NK-92 (cell line): ENCODE results near the gene G6PC2.
"Not testable (repeated sequence)": the region's sequence is repeated elsewhere in the genome, so short reads cannot be mapped to it uniquely, and the experiment has no call there.

Source experiments
- DNase-seq: peaks from one replicate; lab custom pipeline; 2025; ENCODE audit not compliant: unreplicated experiment; lab: John Stamatoyannopoulos, UW

Gene G6PC2, protein sequence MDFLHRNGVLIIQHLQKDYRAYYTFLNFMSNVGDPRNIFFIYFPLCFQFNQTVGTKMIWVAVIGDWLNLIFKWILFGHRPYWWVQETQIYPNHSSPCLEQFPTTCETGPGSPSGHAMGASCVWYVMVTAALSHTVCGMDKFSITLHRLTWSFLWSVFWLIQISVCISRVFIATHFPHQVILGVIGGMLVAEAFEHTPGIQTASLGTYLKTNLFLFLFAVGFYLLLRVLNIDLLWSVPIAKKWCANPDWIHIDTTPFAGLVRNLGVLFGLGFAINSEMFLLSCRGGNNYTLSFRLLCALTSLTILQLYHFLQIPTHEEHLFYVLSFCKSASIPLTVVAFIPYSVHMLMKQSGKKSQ

DNA sequence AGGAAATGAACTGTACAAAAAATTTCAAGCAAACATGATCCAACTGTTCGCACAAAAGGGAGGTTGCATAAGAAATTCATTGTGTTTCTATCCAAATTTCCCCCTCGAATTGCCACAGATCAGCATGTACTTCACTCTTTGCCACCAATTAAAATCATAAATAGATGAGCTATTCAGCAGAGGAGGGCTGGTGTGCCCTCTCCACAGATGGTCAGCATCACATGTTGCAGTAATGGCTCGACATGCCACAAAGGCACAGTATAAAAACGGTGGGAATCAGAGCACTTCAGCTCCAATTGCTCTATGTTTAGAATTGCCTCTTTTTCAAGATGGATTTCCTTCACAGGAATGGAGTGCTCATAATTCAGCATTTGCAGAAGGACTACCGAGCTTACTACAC lies at the start of gene G6PC2:
Gene G6PC2 (plus strand): TSS at position 289 of the 400 bp plus-strand sequence. CDS start 41 bp downstream, at position 330.
- DNase-seq: no peak

DNA sequence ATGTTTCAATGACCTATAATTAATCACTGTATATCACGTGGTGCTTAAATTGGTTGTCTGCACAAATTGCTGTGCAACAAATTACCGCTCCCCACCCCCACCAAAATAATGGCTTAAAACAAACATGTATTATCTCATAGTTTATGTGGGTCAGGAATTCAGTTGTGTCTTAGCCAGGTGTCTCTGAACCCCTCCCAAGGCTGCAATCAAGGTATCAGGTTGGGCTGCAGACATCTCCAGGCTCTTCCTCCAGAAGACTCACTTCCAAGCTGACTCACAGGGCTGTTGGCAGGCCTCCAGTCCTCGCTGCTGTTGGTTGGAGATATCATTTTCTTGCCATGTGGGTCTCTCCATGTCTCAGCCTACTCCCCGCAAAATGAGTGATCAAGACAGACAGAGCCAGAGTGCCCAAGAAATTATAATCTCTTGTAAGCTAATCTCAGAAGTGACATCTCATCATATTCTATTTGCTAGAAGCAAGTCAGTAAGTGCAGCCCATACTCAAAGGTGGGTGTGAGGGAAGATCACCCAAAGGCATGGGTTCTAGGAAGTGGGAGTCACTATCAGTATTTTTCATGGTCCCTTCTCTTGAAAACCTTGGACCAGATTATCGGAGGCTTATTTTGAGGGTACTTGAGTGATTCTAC lies 49.3 kb upstream of the G6PC2 start:
- DNase-seq: no peak

DNA sequence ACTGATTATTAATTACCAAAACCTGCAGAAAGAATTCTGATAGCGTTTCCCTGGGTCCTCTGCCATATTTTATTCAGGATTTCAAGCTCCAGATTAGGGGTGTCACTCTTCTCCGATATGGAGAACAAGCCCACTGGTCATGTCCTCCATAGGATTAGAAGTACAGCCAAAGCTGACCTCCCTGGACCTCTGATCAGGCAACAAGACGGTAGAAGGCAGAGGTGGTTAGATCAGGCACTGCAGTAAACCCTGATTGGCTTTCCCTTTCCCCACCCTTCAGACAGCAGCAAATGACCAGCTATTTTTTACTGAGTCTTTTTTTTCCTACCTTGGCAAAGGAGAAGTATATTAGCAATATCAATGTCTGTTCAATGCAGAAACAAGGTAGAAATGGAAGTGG lies 48.6 kb upstream of the G6PC2 start:
- no peak for DNase-seq

DNA sequence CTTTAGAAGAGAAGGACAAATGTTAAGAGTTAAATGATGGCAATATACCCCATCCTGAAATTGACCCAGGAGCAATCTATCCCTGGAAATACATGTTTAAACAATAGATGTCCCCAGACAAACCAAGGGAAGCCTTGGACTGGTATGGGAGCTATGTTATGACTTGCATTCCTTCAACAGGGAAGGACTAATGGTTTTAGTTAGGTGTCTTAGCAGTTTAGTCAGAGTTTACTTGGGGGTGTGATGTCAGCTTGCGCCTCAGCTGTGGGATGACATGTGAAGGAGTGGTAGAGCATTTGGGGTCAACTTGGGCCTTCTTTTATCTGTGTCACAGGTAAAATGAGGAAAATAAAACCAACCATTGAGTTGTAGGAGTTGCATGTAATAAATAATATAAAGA lies 47.6 kb upstream of the G6PC2 start:
- no peak for DNase-seq

DNA sequence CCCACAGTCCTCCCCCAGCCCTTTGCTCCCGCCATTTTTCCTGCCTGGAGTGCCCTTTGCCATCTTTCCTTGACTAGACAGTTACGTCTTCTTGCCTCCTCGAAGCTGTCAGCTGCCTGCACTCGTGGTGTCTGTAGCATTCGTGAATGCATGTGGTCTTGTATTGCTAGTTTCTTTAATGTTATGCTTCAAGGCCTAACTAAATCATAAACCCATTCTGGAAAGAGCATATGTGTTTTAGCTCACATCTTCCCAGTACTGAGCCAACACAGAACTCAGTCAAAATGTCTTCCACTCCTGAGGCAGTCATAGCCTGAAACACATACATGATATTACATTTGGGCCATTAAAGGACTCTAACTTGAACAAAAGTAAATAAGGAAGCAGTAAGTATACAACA lies 46.4 kb upstream of the G6PC2 start:
- DNase-seq: no peak

DNA sequence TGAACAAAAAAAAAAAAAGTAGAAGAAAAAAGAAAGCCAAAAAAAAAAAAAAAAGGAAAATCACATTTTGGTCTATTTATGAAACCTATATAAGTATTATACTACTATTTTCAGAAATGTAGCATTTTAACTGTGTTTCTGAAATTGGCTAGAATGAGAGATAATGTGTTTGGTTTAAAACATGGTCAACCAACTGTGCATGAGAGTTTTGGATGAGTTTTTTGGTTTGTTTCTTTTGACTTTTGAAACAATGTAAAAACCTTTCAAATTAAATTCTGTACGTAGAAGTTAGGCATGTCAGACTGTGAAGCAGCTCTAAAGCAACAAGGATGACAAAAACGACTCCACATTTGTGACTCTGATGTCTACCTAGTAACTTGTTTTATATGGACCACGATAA lies 45.5 kb upstream of the G6PC2 start:
- no peak for DNase-seq

DNA sequence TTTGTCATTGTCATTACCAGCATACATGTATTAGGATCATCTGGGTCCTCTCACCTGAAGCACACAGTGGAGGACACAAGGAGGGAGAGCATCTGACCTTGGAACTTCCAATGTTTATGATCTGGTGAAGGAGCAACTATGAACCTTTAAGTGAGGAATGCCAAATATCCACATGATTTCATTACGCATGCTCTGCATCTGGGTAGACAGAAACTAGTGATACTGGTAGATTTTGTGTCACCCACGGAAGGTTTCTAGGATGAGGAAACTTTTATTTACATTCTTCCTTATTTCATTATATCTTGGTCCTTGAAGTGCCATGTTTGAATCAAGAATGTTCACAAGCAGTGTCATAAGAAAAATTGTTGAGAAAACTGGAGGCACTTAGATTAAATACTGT lies 42.9 kb upstream of the G6PC2 start:
- DNase-seq: no peak

DNA sequence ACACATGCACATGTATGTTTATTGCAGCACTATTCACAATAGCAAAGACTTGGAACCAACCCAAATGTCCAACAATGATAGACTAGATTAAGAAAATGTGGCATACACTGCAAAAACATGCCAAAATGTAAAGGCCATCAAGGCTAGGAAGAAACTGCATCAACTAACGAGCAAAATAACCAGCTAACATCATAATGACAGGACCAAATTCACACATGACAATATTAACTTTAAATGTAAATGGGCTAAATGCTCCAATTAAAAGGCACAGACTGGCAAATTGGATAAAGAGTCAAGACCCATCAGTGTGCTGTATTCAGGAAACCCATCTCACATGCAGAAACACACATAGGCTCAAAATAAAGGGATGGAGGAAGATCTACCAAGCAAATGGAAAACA lies 33.9 kb upstream of the G6PC2 start:
- DNase-seq: not testable (repeated sequence)

DNA sequence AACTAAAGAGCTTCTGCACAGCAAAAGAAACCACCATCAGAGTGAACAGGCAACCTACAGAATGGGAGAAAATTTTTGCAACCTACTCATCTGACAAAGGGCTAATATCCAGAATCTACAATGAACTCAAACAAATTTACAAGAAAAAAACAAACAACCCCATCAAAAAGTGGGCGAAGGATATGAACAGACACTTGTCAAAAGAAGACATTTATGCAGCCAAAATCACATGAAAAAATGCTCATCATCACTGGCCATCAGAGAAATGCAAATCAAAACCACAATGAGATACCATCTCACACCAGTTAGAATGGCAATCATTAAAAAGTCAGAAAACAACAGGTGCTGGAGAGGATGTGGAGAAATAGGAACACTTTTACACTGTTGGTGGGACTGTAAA lies 30.7 kb upstream of the G6PC2 start:
- not testable (repeated sequence) for DNase-seq

DNA sequence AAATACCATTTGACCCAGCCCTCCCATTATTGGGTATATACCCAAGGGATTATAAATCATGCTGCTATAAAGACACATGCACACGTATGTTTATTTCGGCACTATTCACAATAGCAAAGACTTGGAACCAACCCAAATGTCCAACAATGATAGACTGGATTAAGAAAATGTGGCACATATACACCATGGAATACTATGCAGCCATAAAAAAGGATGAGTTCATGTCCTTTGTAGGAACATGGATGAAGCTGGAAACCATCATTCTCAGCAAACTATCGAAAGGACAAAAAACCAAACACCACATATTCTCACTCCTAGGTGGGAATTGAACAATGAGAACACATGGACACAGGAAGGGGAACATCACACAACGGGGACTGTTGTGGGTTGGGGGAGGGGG lies 30.3 kb upstream of the G6PC2 start:
- DNase-seq: not testable (repeated sequence)

DNA sequence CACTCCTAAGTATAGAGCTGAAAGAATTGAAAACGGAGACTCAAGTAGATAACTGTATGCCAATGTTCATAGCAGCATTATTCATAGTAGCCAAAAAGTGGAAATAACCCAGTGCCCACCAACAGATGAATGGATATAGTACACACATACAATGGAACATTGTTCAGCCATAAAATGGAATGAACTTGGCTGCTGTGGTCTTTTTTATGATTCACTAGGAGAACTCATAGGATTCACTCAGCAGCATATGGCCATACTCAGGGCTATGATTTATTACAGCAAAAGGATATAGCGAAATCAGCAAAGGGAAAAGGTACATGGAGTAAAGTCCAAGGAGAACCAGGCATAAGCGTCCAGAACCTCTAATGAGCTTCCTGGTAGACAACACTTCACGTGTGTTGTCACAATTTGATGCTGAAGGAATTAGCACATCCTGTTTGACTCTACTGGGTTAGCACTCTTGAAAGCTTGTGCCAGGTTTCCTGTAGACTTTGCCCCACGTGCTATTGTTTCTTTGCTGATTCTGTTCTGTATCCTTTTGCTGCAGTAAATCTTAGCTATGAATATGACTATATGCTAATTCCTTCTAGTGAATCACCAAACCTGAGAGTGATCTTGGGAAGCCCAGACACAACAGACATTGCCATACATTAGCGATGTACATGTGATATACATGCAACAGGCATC lies 26.6 kb upstream of the G6PC2 start:
- DNase-seq: no peak

DNA sequence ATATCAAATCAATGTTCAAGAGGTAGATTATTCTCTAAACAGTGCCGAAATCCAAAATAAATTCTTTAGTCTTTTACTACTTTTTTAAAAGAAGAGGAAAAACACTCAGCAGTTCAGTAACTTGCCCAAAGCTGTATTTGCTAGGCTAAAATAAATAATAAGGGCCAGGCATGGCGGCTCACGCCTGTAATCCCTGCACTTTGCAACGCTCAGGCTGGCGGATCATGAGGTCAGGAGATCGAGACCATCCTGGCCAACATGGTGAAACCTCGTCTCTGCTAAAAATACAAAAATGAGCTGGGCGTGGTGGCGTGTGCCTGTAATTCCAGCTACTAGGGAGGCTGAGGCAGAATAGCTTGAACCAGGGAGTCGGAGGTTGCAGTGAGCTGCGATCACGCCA lies 18.9 kb upstream of the G6PC2 start:
- not testable (repeated sequence) for DNase-seq

DNA sequence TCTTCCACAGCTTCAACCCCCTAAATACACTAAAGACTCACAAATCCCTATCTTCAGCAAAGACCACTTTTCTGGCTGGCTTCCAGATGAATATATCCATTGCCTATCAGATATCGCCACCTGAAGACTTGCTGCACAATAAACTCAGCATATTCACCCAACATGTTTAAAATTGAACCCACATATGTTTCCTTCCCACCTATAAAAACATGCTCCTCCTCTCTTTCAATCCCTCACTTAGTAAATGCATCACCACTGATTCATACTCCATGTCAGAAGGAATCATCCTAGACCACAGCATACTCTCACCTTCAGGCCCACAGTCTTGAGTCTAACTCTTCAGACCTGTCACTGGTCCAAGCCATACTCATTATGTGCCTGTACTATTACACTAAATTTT lies 16.1 kb upstream of the G6PC2 start:
- no peak for DNase-seq

DNA sequence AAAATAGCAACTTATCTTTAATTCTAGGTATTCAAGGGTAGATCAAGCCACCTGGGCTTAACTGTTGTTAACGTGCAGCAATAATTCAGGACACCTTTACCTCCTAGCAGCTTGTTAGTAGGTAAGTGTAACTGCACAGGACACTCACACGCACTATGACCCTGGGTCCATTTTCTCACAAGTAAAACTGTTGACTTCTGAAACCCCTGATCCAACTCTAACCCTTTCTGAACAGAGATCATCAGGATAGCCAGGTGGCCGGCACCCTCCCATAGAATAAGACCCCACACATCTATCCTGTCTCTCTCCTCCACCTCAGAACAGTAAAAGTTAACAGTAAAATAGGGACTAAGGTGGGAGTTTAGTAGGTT lies 11.5 kb upstream of the G6PC2 start:
- no peak for DNase-seq

DNA sequence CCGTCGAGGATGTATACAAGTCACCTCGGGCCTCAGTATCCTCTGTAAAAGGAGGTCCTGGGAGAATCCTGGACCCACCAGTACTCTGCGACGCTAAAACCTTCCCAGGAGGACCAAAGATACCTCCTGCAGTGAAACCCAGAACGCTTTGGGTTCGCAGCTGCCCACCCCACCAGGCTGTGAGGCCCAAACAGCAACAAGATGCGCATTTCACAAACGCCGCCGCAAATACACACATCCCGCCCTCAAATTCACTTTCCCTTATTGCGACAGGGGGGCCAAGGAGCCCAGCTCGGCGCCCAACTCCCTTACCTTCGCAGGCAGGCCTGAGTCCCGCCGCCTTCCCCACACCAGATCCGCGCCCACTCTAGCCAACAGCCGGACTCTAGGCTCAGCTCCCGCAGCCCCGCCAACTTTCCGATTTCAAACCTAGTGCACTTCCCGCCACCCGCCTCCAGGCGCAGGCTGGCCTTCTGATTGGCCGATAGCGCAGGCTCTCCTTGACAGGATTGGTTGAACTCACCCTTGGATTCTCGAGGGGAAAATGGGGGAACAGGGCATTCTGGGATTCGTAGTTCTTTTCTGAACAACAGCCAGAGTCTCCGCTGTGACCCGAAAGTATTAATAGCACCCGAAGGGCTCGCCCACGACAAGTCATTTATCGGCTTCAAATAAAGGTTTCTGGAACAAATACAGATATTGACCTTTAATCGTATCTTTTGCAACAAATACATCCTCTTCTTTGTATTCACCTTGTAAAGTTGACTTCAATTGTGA lies 10.9 kb upstream of the G6PC2 start, which contains the start of gene SPC25:
Gene SPC25 (minus strand): TSS at position 425 of the 777 bp plus-strand sequence. CDS start 911 bp downstream, outside the sequence.
- peak; percentile 14 for DNase-seq

DNA sequence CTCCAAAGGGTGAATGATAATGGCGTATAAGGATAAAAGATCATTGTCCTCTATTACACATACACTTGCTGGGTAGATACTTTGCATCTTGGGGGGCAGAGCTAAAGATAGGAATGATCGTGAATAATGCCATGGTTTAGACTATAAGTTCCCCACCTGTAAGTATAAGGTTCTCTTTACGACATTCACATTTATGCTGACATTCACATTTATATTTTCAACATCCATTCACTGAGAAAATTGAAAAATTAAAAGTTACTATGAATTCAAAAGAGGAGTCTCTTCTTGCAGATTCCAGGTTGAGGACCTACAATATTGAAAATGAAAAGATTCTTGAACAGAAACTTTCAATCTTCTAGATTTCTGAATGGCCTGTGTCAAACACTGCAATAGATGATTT lies 8.8 kb upstream of the G6PC2 start:
- DNase-seq: no peak

DNA sequence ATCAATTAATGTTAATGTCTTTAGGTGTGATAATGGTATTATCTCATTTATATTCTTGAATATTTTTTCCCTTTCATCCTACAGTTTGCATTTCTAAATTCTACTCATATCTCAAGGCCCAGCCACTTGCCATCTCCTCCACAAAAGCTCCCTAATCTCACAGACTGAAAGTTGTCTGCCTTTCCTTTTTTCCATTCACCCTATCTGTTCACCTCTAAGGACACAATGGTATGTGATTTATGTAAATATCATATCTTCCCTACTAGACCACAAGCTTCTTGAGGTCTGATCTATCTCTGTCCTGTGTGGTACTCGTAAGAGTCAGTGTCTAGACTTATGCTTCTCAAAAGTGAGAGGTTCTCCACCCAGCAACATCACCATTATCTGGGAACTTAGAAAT lies 7.0 kb upstream of the G6PC2 start:
- no peak for DNase-seq

DNA sequence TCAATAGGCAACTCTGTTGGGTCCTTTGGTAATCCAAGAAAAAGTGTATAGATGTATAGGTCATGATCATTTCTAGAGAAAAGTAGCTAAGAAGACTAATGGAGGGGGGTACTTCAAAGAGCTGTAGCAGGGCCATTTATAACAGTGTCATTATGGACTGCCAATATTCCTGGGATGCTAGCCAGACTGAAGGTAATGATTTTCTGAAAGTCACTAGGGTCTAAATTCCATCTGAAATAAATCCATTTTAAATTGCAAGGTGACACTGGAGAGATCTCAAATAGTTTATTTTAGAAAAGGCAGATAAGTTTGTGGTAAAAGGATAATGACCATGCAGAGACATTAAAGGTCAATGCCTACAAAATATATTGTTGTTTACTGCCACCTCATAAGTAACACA lies 6.4 kb upstream of the G6PC2 start:
- DNase-seq: no peak

DNA sequence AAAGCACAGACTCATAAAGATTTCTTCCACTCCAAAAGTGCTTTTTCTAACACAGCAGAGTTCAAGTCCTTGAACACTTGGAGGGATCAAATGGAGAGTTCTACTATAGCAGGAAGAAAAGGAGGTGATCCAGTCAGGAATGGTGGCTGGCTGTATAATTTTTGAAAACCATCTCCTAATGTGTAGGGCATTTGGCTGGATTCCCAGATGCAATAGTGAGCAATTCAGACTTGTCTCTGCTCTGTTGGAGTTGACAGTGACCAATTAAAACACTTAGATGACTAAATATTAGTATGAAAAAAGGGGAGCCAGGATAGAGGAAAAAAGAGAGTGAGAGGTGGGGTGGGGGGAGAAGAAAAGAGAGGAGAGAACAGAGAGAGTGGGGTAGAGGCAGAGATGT lies 5.3 kb upstream of the G6PC2 start:
- no peak for DNase-seq

DNA sequence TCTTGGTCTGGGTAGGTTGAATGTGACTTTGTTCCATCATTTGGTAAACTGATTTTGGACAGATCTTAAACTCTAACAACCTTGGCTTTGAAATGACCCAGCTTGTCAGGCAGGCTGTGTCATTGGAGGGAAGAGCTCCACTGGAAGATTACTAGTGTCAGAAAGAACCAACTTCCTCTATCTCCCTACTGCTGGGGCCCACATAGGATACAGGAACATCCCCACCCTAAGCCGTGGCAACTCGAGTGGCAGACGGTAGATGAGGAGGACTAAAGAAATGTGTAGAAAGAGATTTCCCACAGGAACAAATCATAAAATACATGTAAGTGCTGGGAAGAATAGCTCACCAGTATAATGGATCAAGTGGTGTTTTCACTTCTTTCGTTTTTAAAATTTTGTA lies 4.3 kb upstream of the G6PC2 start:
- DNase-seq: no peak

DNA sequence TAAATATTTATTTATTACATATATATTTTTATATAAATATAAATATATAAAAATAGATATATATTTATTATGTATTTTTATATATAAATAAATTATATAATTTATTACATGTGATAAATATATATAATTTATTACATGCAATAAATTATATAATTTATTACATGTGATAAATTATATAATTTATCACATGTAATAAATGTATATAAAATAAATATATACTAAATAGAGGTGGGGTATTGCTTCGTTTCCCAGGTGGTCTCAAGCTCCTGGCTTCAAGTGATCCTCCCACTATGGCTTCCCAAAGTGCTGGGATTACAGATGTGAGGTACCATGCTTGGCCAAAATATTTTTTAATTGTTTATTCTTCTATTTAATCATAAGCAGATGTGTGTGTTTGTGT lies 3.6 kb upstream of the G6PC2 start:
- no peak for DNase-seq
